D721Med (cell line): ENCODE results near the gene DUSP9.

Experiments used
- DNase-seq: peaks from one replicate; pipeline ENCODE4 v3.0.0; 2011; ENCODE audit warnings: low spot score; ENCODE audit not compliant: insufficient read length
- FAIRE-seq: peaks from 2 replicates; lab custom pipeline; 2011; peaks lifted over from hg19 to GRCh38; lab: Jason Lieb, UNC
- TF ChIP-seq, protein P1 (sequence below): IDR thresholded peaks from 2 replicates; pipeline ENCODE4 v1.5.1; 2012; ENCODE audit warnings: mild to moderate bottlenecking, control low read depth; ENCODE audit not compliant: insufficient read depth; ENCODE audit errors: missing control alignments

The DUSP9 gene, protein sequence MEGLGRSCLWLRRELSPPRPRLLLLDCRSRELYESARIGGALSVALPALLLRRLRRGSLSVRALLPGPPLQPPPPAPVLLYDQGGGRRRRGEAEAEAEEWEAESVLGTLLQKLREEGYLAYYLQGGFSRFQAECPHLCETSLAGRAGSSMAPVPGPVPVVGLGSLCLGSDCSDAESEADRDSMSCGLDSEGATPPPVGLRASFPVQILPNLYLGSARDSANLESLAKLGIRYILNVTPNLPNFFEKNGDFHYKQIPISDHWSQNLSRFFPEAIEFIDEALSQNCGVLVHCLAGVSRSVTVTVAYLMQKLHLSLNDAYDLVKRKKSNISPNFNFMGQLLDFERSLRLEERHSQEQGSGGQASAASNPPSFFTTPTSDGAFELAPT

DNA sequence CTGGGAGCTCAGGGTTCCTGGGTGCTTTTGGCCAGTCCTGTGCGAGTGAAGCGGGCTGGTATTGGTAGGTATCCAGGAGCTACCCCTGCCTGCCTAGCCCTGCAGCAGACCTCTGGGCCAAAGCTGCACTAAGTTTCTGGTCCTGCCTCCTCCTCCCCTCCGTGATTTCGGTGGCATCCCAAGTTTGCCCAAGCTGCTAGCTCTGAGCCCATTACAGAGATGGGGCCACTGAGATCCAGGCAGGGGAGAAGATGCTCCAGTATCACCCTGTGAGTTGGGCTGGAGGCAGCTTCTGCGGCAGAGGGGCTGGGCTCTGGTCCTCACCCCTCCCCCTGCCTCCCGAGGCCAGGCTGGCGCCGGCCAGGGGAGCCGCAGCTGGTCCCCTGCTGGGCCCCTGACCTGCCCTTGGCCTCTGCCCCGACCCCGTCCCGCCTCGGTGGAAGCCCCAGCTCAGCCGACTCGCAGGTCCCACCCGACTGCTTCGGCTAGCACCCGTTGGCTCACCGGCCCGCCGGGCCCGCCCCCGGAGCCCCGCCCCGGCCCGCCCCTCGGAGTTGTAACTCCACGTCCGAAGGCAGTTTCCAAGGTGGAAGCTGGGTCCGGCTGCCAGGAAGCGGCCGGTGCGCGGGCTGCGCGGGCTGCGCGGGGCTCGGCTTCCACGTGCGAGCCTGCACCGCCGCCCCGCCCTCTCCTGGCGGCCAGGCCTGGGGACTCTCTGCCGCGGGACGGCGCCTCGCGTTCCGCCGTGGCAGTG, at the start of gene DUSP9:
Gene DUSP9 (plus strand): TSS at position 584 of the 754 bp plus-strand sequence. CDS start 751 bp downstream, outside the sequence.
- TF ChIP-seq, protein P1, sequence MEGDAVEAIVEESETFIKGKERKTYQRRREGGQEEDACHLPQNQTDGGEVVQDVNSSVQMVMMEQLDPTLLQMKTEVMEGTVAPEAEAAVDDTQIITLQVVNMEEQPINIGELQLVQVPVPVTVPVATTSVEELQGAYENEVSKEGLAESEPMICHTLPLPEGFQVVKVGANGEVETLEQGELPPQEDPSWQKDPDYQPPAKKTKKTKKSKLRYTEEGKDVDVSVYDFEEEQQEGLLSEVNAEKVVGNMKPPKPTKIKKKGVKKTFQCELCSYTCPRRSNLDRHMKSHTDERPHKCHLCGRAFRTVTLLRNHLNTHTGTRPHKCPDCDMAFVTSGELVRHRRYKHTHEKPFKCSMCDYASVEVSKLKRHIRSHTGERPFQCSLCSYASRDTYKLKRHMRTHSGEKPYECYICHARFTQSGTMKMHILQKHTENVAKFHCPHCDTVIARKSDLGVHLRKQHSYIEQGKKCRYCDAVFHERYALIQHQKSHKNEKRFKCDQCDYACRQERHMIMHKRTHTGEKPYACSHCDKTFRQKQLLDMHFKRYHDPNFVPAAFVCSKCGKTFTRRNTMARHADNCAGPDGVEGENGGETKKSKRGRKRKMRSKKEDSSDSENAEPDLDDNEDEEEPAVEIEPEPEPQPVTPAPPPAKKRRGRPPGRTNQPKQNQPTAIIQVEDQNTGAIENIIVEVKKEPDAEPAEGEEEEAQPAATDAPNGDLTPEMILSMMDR = no peak
- DNase-seq = no peak
- FAIRE-seq = no peak

DNA sequence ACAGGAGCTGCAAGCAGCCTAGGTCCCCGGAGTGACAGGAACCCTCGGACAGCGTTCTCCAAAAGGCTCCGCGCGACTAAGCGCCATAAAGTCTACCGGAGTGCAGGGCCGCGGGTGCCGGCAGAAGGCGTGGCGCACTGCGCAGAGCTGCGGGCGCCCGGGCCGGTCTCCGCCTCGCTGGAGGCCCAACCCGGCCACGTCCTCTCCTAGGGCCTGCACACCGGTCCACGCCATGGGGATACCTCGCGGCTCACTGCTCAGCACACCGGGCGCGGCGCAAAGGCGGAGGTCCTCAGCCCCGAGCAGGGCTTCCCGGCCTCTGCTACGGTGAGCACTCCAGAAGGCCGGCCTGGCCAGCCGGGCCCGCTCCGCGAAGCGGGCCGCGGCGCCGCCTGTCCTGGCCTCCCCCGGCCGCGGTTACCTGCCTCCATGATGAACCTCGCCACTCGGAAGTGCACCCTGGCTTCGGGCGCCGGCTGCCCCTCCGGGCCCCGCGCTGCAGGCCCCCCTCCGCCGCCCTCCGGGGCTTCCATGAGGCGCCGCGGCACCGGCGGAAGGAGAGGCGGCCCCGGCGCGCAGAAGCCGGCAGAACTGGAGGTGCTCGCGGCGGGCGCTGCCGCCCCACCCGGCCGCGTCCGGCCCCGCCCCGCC, 48.3 kb upstream of the DUSP9 start, which contains the start of gene CCNQ:
Gene CCNQ (minus strand): TSS at position 599 of the 651 bp plus-strand sequence. CDS start 66 bp downstream, at position 533.
- TF ChIP-seq, protein P1 = no peak
- DNase-seq = no peak
- no peak for FAIRE-seq

DNA sequence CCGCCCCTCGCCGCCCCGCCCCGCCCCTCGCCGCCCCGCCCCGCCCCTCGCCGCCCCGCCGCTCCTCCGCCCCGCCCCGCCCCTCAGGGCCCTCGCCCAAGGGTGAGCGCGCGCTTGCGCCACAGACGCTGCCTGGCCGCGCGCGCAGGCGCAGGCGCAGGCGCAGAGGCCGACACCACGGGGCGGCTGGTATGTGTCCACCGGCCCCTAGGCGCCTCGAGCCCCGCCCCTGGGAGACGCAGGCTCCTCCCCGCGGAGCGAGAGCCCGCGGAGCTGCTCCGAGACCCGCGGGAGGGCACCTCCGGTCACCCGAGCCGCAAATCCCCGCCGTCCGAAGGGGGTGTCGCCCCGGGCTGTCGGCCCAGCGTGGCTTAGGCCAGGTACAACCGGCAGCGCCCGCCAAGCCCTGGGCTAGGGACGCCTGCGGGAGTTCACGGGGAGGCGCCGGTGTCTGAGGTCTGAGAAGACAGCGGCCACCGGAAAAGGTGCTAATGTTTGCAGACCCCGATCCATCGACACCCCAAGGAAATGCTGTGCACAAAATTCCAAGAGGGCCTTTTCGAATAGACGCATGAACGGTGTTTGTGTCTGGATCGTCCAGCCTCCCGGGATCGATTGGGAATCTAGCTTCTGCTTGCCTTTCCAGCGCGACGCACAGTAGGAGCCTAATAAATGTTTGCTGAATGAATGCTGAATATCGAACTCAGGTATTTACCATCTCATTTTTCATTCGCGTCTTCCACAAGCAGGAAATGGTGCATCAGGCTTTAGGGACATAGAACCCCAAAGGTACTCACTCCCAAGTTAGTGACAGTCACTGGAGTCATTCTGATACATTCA, 47.6 kb upstream of the DUSP9 start:
- peak; percentile 48 for DNase-seq
- TF ChIP-seq, protein P1 = no peak
- no peak for FAIRE-seq

DNA sequence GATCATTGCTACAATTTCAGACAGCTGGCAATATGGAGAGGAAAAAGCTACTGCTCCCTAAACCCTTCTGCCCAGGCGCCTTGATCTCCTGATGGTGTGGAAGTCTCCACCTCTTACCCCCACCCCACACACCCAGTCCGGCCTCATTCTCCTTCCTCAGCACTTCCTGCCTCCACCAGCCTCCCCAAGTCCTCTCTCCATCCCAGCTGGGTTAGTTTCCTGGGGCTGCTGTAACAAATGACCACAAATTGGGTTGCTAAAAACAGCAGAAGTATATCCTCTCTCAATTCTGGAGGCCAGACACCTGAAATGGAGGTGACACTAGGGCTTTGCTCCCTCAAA, 47.0 kb upstream of the DUSP9 start:
- FAIRE-seq (no peak), DNase-seq (no peak)
- TF ChIP-seq, protein P1 = no peak

DNA sequence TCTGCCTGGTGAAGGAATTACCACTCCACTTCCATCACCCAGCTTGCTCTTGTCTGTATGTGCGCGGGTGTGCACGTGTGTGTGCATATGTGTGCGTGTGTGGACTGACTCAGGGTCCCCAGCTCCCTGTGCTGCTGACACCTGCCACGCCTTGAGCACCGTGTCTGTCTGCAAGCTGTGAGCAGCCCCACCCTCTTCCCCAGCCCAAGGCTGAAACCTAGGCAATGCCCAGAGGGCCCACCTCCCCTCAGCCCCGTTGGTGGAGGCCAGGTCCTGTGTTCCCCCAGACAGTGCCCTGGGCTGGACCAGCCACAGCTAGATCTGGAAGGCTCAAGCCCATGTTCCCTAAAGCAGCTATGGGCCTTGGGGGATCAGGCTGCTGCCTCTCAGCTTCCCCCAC, 46.1 kb upstream of the DUSP9 start:
- DNase-seq (no peak), FAIRE-seq (no peak)
- TF ChIP-seq, protein P1 = no peak

DNA sequence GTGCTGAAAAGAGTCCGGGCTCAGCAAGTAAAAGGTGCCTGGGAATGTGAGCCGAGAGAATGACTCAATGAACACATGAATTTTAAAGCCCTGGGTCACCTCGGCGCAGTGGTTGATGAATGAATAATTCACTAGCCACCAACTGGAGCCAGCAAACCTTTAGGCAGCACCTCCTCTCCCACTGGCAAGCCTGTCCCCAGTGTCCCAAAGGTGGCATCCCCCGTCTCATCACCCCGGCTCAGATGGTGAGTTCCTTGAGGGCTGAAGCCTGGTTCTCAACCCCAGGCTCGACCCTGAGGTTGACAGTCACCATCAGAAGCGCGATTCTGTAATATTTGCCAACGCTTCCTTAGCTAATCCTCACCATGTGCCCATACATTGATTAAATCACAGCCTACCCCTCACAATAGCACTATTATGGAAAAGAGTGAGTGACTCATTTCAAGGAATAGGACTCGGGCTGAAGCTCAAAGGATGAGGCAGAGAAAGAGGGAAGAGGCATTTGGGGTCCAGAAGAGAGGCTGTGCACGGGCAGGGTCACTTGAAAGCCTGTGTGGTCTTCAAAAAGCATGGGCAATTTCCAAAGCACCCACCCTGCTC, 45.4 kb upstream of the DUSP9 start:
- FAIRE-seq = no peak
- TF ChIP-seq, protein P1 = no peak
- no peak for DNase-seq
